Transverse colon (tissue), 4 donors: ENCODE measurements around the gene KSR1. TPM values are rescaled to one million over a fixed set of nuclear protein-coding genes. Genes with fewer than 3 reads are reported as not detected.

Source experiments
- DNase-seq: peaks from one replicate; pipeline ENCODE4 v3.0.0-alpha.2; 2019
- H3K27ac ChIP-seq, 4 donors: fragments of 200-600 bp; sonication (generic); 2 replicates each; pipeline ENCODE4 v1.5.1; 2016 to 2018; ENCODE audit warnings: inconsistent platforms in 4 of 4
- H3K27me3 ChIP-seq: fragments of 200-600 bp; sonication (generic); 2 replicates; pipeline ENCODE4 v1.5.1; 2017; ENCODE audit warnings: inconsistent platforms
- H3K36me3 ChIP-seq, 4 donors: fragments of 200-600 bp; sonication (generic); 2 replicates each; pipeline ENCODE4 v1.5.1; 2017 to 2019; ENCODE audit warnings: inconsistent platforms in 4 of 4
- H3K4me1 ChIP-seq, 4 donors: fragments of 200-600 bp; sonication (generic); 2 replicates each; pipeline ENCODE4 v1.5.1; 2017 to 2020; ENCODE audit warnings: inconsistent platforms in 4 of 4
- H3K4me3 ChIP-seq, 4 donors: fragments of 200-600 bp; sonication (generic); 1 replicate in 1 of 4; 2 replicates in 3 of 4; pipeline versions ENCODE4 v1.5.1 to v1.6.1; 2017 to 2019; ENCODE audit warnings: inconsistent platforms in 4 of 4
- H3K9me3 ChIP-seq, 2 donors: fragments of 200-600 bp; sonication (generic); 2 replicates each; pipeline ENCODE4 v1.5.1; 2017 to 2019; ENCODE audit warnings: inconsistent platforms in 2 of 2
- EP300 ChIP-seq: sonication (generic); formaldehyde crosslinking; IDR thresholded peaks from one replicate; pipeline ENCODE4 v1.6.1; 2017; ENCODE audit warnings: antibody characterized with exemption, low read depth
- POLR2A ChIP-seq: fragments of 450-650 bp; IDR thresholded peaks from one replicate; pipeline ENCODE4 v1.6.1; 2016; ENCODE audit warnings: antibody characterized with exemption, mild to moderate bottlenecking, moderate library complexity
- POLR2AphosphoS5 ChIP-seq, 3 donors: sonication (generic); formaldehyde crosslinking; IDR thresholded peaks; one replicate each; pipeline ENCODE4 v1.6.1; 2016; ENCODE audit warnings: antibody characterized with exemption in 3 of 3
- WGBS, 2 donors: methylation state at CpG; one replicate each; pipeline ENCODE4 v1.1.5; 2018; ENCODE audit warnings: low coverage in 1 of 2; 5-methylcytosine and 5-hydroxymethylcytosine counted together
- in situ Hi-C, 4 donors: fragments of 200-750 bp; cut with MboI; loops; one replicate each; pipeline versions ENCODE4 v1.15.0 to v1.15.1; 2017; ENCODE audit warnings: low sequenced_read_pairs in 3 of 4, low pct_ligation_motif_present in 1 of 4, low pct_unique_long_range_greater_than_20kb in 1 of 4
- intact Hi-C: fragments of 100-400 bp; cut with DNase I; formaldehyde crosslinking; loops from one replicate; pipeline ENCODE4 v1.15.1; 2023; ENCODE audit warnings: low total_unique reads
- total RNA-seq, 4 donors: library from RNA; depleted of rRNA; stranded (reverse); fragments of >200 nt; gene quantifications; one replicate each; pipeline ENCODE4 v1.1.0, GENCODE V29; 2016
- TF ChIP-seq, protein P1 (sequence below), 5 experiments: fragments of 200-600 bp in 3 of 5; fragments of 450-650 bp in 2 of 5; sonication (generic) in 3 of 5; IDR thresholded peaks; 1 replicate in 2 of 5; 2 replicates in 3 of 5; pipeline ENCODE4 v1.5.1; 2016 to 2017; ENCODE audit warnings: antibody characterized with exemption in 5 of 5, inconsistent platforms in 3 of 5, mild to moderate bottlenecking in 2 of 5, moderate library complexity in 1 of 5

KSR1 gene
- total RNA-seq, 4 donors from 2014 or later, result 8.2 to 55.7 (median 30.9) TPM

DNA sequence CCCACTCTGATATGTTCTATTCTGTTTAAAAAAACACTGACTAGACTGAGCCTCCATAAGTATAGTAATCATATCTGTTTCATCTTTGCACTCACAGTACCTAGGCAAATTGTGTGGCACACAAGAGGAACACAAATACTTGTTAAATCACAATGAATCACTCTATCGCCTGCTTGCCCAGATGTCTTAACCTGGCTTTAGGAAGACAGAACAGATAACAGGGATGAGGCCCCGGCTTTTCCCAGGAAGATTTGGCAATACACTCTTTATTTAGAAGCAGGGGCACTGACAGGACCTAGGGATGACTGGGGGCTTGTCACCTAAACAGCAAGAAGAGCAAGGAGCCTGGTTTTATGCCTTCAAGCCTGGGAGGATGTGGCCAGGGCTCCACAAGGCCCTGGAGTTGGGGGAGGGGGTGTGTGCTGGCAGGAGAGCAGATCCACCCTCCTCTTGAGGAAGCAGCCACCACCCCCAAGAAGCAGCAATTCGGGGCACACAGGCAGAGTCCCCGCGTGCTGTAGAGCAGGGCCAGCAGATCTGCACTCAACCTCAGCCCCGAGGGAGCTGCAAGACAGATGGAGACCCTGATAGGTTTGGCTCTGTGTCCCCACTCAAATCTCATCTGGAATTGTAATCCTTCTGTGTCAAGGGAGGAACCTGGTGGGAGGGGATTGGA, 41.0 kb upstream of the KSR1 start:
- WGBS, 2 donors, result 67 to 70% methylated on average over 2 to 6 of the region's 6 CpGs
- in situ Hi-C loops, result loop anchor here in 1 of 4 donors (10.0 kb wide), 1 partner anchor 60 kb away; no protein-coding TSS in a partner anchor

DNA sequence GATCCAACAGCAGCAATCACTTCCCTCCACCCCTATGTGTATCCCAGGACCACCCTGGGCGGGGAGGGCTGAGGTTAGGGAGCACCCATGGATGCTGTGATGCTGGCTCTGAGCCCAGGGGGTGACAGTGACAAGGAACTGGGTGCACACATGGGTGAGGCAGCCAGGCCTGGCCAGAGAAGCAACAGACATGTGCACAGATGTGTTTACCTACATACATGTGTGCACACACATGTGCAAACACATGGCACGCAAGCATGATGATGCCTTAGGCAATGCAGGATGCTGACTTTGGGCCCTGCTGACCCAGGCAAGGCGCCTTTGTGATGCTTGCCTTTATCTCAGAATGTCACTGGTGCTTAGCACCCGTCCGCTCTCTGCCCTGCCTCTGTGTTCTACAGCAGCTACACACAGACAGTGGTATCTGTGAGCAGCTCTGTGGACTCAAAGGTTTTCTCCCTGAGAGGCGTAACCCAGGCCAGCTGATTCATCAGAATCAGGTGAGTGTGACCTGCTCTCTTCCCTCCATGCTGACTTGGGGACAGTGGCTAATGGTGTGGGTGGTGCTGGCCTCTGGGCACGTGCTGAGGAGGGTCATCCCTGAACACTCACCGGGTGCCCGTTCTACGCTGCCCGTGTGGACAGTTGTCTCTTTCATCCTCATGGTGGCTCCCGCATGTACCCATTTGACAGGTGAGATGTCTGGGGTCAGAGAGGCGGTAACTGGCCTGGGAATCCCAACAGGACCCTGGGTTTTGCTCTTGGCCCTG, 38.5 kb upstream of the KSR1 start:
- no peaks in the 10 kb centered on the region for H3K4me1 ChIP-seq
- no peaks in the 10 kb centered on the region for H3K9me3 ChIP-seq
- H3K36me3 ChIP-seq, result no peaks in the 10 kb centered on the region
- H3K27me3 ChIP-seq, result no peaks in the 10 kb centered on the region
- H3K4me3 ChIP-seq, result no peak overlapping the region
- DNase-seq, result no peak
- in situ Hi-C loops (loop anchor here in 1 of 4 donors (10.0 kb wide), 1 partner anchor 63 kb away; no protein-coding TSS in a partner anchor), intact Hi-C loops (no loop called here)
- no peak for TF ChIP-seq EP300
- WGBS, 2 donors, result 88% methylated on average over 13 of the region's 13 CpGs; no CpG with 5 or more reads in 1 of the 2 donors
- no peak overlapping the region for H3K27ac ChIP-seq

More for the DNA sequence above, 41.0 kb upstream of the KSR1 start:
- DNase-seq, result no peak
- no peak overlapping the region for H3K4me3 ChIP-seq
- intact Hi-C loops, result no loop called here
- TF ChIP-seq POLR2AphosphoS5 (IDR thresholded peaks at IDR 0.05) (no peak), EP300 (no peak), POLR2A (no peak)
- TF ChIP-seq, protein P1, sequence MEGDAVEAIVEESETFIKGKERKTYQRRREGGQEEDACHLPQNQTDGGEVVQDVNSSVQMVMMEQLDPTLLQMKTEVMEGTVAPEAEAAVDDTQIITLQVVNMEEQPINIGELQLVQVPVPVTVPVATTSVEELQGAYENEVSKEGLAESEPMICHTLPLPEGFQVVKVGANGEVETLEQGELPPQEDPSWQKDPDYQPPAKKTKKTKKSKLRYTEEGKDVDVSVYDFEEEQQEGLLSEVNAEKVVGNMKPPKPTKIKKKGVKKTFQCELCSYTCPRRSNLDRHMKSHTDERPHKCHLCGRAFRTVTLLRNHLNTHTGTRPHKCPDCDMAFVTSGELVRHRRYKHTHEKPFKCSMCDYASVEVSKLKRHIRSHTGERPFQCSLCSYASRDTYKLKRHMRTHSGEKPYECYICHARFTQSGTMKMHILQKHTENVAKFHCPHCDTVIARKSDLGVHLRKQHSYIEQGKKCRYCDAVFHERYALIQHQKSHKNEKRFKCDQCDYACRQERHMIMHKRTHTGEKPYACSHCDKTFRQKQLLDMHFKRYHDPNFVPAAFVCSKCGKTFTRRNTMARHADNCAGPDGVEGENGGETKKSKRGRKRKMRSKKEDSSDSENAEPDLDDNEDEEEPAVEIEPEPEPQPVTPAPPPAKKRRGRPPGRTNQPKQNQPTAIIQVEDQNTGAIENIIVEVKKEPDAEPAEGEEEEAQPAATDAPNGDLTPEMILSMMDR (IDR thresholded peaks at IDR 0.05), result no peak
- H3K4me1 ChIP-seq, result no peaks in the 10 kb centered on the region
- no peak overlapping the region for H3K27ac ChIP-seq
- H3K9me3 ChIP-seq, result no peaks in the 10 kb centered on the region
- H3K27me3 ChIP-seq, result no peaks in the 10 kb centered on the region
- no peaks in the 10 kb centered on the region for H3K36me3 ChIP-seq

DNA sequence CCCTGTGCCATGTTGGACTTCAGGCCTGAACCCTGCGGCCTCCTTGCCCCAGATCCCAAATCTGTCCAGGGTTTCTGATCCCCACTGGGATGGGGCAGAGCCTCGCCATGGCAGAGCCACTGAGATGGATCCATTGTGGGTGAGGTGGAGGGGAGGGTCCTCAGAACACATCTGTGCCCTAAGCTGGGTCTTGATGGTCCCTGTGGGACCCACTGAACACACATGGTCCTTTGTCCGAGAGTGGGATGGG, 38.0 kb upstream of the KSR1 start:
- Histone ChIP-seq H3K27me3 (no peaks in the 10 kb centered on the region), H3K36me3 (no peaks in the 10 kb centered on the region), H3K9me3 (no peaks in the 10 kb centered on the region), H3K4me3 (no peak overlapping the region), H3K4me1 (no peaks in the 10 kb centered on the region), H3K27ac (no peak overlapping the region)
- 95% methylated on average over 3 of the region's 3 CpGs; no CpG with 5 or more reads in 1 of the 2 donors for WGBS, 2 donors
- in situ Hi-C loops (loop anchor here in 1 of 4 donors (10.0 kb wide), 1 partner anchor 63 kb away; no protein-coding TSS in a partner anchor), intact Hi-C loops (no loop called here)
- DNase-seq, result no peak
- TF ChIP-seq POLR2AphosphoS5 (IDR thresholded peaks at IDR 0.05) (no peak), POLR2A (no peak)

DNA sequence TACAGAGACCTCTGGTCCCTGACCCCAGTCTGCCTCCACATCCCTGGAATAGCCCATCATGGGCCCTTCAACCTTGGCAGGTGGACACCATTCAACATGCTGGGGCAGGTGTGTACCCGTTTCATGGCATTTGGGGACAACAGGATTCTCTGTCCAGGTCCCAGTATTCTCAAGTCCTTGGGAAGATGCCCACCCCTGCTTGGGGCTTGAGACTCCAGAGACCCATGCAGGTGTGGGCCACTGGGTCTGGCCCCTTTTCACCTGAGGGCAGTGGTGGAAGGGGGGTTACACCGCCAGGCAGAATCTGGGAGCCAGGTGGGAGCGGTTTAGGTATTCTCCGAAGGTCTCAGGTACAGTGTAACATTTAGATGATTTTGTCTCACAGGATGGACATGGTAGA, 37.1 kb upstream of the KSR1 start:
- in situ Hi-C loops (loop anchor here in 1 of 4 donors (10.0 kb wide), 1 partner anchor 64 kb away; no protein-coding TSS in a partner anchor), intact Hi-C loops (no loop called here)
- H3K4me1 ChIP-seq, result no peaks in the 10 kb centered on the region
- no peak for DNase-seq
- H3K27me3 ChIP-seq, result no peaks in the 10 kb centered on the region
- TF ChIP-seq POLR2A (no peak), EP300 (no peak), POLR2AphosphoS5 (IDR thresholded peaks at IDR 0.05) (no peak)
- TF ChIP-seq, protein P1 (IDR thresholded peaks at IDR 0.05), result no peak
- no peak overlapping the region for H3K27ac ChIP-seq
- H3K36me3 ChIP-seq, result no peaks in the 10 kb centered on the region
- H3K4me3 ChIP-seq, result no peak overlapping the region
- WGBS, 2 donors, result 96% methylated on average over 4 of the region's 4 CpGs; no CpG with 5 or more reads in 1 of the 2 donors
- H3K9me3 ChIP-seq, result no peaks in the 10 kb centered on the region

DNA sequence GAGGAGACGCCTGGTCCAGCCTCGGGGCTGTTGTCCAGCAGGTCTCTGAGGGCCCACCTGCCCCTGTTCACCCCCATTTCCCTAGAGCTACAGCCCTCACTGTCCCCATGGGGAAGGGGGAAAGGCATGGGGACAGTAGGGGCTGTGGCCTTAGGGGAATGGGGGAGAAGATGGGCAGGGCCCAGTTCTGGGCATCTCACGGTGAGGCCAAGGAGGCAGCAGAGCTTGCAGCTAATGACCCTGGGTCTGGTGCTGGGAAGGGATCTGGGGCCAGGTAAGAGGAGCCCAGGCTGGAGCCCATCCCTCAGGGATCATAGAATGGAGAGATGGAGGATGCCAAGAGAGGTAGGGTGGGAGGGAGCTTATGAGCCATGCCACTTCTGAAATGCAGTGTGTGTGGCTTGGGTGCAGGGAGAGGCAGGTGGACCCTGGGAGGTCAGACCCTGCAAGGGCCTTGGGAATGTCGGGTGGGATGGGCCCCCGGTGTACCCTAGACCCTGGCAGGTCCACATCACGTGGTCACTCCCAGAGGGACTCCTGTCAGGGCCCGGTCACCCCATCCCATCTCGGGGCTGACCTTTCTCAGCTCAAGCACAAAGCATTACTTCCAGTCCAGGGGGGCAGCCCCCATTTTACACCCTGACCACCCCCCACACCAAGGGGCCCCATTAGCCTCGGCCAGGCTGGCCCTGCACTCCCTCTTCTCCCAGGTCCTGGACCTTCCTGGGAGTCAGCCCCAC, 35.9 kb upstream of the KSR1 start:
- Histone ChIP-seq H3K36me3 (no peaks in the 10 kb centered on the region), H3K4me1 (no peaks in the 10 kb centered on the region), H3K9me3 (no peaks in the 10 kb centered on the region), H3K4me3 (no peak overlapping the region), H3K27ac (no peak overlapping the region), H3K27me3 (no peaks in the 10 kb centered on the region)
- DNase-seq, result no peak
- 77 to 80% methylated on average over 4 to 9 of the region's 9 CpGs for WGBS, 2 donors
- in situ Hi-C loops (no loop called here), intact Hi-C loops (no loop called here)
- TF ChIP-seq EP300 (no peak), POLR2A (no peak), POLR2AphosphoS5 (IDR thresholded peaks at IDR 0.05) (no peak)
- TF ChIP-seq, protein P1 (IDR thresholded peaks at IDR 0.05), result no peak
